Spinal cord (tissue), 10 donors: ENCODE results near the gene ACSF3. TPM values are rescaled to one million over a fixed set of nuclear protein-coding genes. Genes with fewer than 3 reads are reported as not detected.
A peak's percentile ranks its signal among the peaks of the same experiment; 100 is the strongest.

ENCODE experiments used
- DNase-seq, 6 donors: peaks; one replicate each; pipeline versions ENCODE4 v3.0.0 to v3.0.0-alpha.2; 2013 to 2015; ENCODE audit warnings: low spot score in 6 of 6, low read depth in 4 of 6
- H3K27ac ChIP-seq: one replicate; pipeline ENCODE4 v1.5.1; 2013; ENCODE audit warnings: low read depth, low read length, control low read depth
- H3K27me3 ChIP-seq: one replicate; pipeline ENCODE4 v1.6.1; 2013; ENCODE audit warnings: low read length; ENCODE audit not compliant: control insufficient read depth, insufficient read depth
- H3K36me3 ChIP-seq: one replicate; pipeline ENCODE4 v1.6.1; 2013; ENCODE audit warnings: low read length; ENCODE audit not compliant: control insufficient read depth, insufficient read depth
- H3K4me1 ChIP-seq: one replicate; pipeline ENCODE4 v1.6.1; 2013; ENCODE audit warnings: low read length; ENCODE audit not compliant: control insufficient read depth, insufficient read depth
- H3K4me3 ChIP-seq: one replicate; pipeline ENCODE4 v1.5.1; 2013; ENCODE audit warnings: low read depth, low read length, control low read depth
- H3K9me3 ChIP-seq: one replicate; pipeline ENCODE4 v1.6.1; 2013; ENCODE audit warnings: low read length; ENCODE audit not compliant: control insufficient read depth, insufficient read depth
- WGBS: methylation state at CpG from one replicate; pipeline ENCODE4 v1.1.5; 2013; ENCODE audit warnings: missing lambda C conversion rate; ENCODE audit not compliant: insufficient coverage; 5-methylcytosine and 5-hydroxymethylcytosine counted together
- polyA plus RNA-seq, 2 donors: library from polyadenylated mRNA; unstranded; fragments of 120-200 nt; gene quantifications; one replicate each; pipeline ENCODE4 v1.2.1, GENCODE V29; 2013; ENCODE audit not compliant: insufficient read length in 2 of 2
- total RNA-seq, 2 donors: library from RNA; depleted of rRNA in 1 of 2; stranded (reverse); fragments of 120-200 nt in 1 of 2; fragments of >200 nt in 1 of 2; gene quantifications; one replicate each; pipeline versions ENCODE4 v1.2.3 to v1.2.4, GENCODE V29; 2013 to 2014
- donor health status: healthy.

The ACSF3 gene
- total and polyA plus RNA-seq, 4 donors, result 15.1 to 35.8 (median 29.0) TPM

GRCh38 chr16:89175280-89176146 is 81.9 kb downstream of the ACSF3 start:
- peaks cover 61% of the 10 kb centered on the region for H3K4me1 ChIP-seq
- WGBS, result 31% methylated on average over 17 of the region's 20 CpGs
- no peaks in the 10 kb centered on the region for H3K9me3 ChIP-seq
- H3K4me3 ChIP-seq, result no peak overlapping the region
- no peak overlapping the region for H3K27ac ChIP-seq
- peaks cover 3% of the 10 kb centered on the region for H3K27me3 ChIP-seq
- DNase-seq, result peak in 2 of 6 donors; percentile 67 to 87
- H3K36me3 ChIP-seq, result peaks cover 12% of the 10 kb centered on the region

- H3K9me3 ChIP-seq, result no peaks in the 10 kb centered on the region
- DNase-seq, result no peak
- peaks cover 54% of the 10 kb centered on the region for H3K4me1 ChIP-seq
- H3K36me3 ChIP-seq, result peaks cover 12% of the 10 kb centered on the region
- H3K4me3 ChIP-seq, result no peak overlapping the region
- no peak overlapping the region for H3K27ac ChIP-seq
- WGBS, result 74% methylated on average over 27 of the region's 27 CpGs
- H3K27me3 ChIP-seq, result no peaks in the 10 kb centered on the region
Measured at GRCh38 chr16:89176147-89176690, 82.6 kb downstream of the ACSF3 start.

- no peak for DNase-seq
- no peaks in the 10 kb centered on the region for H3K27me3 ChIP-seq
- H3K36me3 ChIP-seq, result peaks cover 12% of the 10 kb centered on the region
- peaks cover 51% of the 10 kb centered on the region for H3K4me1 ChIP-seq
- H3K9me3 ChIP-seq, result no peaks in the 10 kb centered on the region
- no peak overlapping the region for H3K4me3 ChIP-seq
- no peak overlapping the region for H3K27ac ChIP-seq
- WGBS, result 84% methylated on average over 6 of the region's 9 CpGs
Measured at GRCh38 chr16:89176717-89177116, 83.1 kb downstream of the ACSF3 start.

- Histone ChIP-seq H3K27ac (no peak overlapping the region), H3K4me3 (no peak overlapping the region), H3K4me1 (peaks cover 43% of the 10 kb centered on the region), H3K36me3 (peaks cover 10% of the 10 kb centered on the region), H3K27me3 (no peaks in the 10 kb centered on the region), H3K9me3 (no peaks in the 10 kb centered on the region)
- 80% methylated on average over 11 of the region's 12 CpGs for WGBS
- DNase-seq, result no peak
Measured at GRCh38 chr16:89177501-89177900, 83.8 kb downstream of the ACSF3 start.

GRCh38 chr16:89178453-89179147 is 84.9 kb downstream of the ACSF3 start:
- DNase-seq, result no peak
- Histone ChIP-seq H3K27ac (no peak overlapping the region), H3K4me3 (no peak overlapping the region), H3K27me3 (no peaks in the 10 kb centered on the region), H3K36me3 (peaks cover 10% of the 10 kb centered on the region), H3K4me1 (peaks cover 32% of the 10 kb centered on the region), H3K9me3 (no peaks in the 10 kb centered on the region)
- WGBS, result 81% methylated on average over 23 of the region's 24 CpGs

- H3K4me1 ChIP-seq, result peaks cover 27% of the 10 kb centered on the region
- no peak for DNase-seq
- WGBS, result 85% methylated on average over 16 of the region's 19 CpGs
Measured at GRCh38 chr16:89179148-89179484, 85.5 kb downstream of the ACSF3 start.

GRCh38 chr16:89179656-89180315 is 86.1 kb downstream of the ACSF3 start:
- Histone ChIP-seq H3K4me1 (peaks cover 20% of the 10 kb centered on the region), H3K27ac (no peak overlapping the region), H3K9me3 (no peaks in the 10 kb centered on the region), H3K4me3 (no peak overlapping the region), H3K36me3 (peaks cover 10% of the 10 kb centered on the region), H3K27me3 (no peaks in the 10 kb centered on the region)
- 91% methylated on average over 22 of the region's 25 CpGs for WGBS
- DNase-seq, result no peak

More at GRCh38 chr16:89179148-89179484, 85.5 kb downstream of the ACSF3 start:
- H3K9me3 ChIP-seq, result no peaks in the 10 kb centered on the region
- H3K27ac ChIP-seq, result no peak overlapping the region
- no peaks in the 10 kb centered on the region for H3K27me3 ChIP-seq
- H3K4me3 ChIP-seq, result no peak overlapping the region
- peaks cover 10% of the 10 kb centered on the region for H3K36me3 ChIP-seq

- Histone ChIP-seq H3K9me3 (no peaks in the 10 kb centered on the region), H3K4me1 (no peaks in the 10 kb centered on the region), H3K4me3 (no peak overlapping the region), H3K36me3 (peaks cover 10% of the 10 kb centered on the region), H3K27me3 (no peaks in the 10 kb centered on the region), H3K27ac (no peak overlapping the region)
- WGBS, result 68% methylated on average over 11 of the region's 13 CpGs
- no peak for DNase-seq
Measured at GRCh38 chr16:89183463-89183862, 89.8 kb downstream of the ACSF3 start.

GRCh38 chr16:89183975-89184676 is 90.5 kb downstream of the ACSF3 start:
- no peaks in the 10 kb centered on the region for H3K4me1 ChIP-seq
- H3K9me3 ChIP-seq, result no peaks in the 10 kb centered on the region
- WGBS, result 83% methylated on average over 25 of the region's 26 CpGs
- H3K4me3 ChIP-seq, result no peak overlapping the region
- H3K36me3 ChIP-seq, result peaks cover 7% of the 10 kb centered on the region
- no peak overlapping the region for H3K27ac ChIP-seq
- no peaks in the 10 kb centered on the region for H3K27me3 ChIP-seq
- no peak for DNase-seq
